ENCODE measurements around the gene SSH3.
"Not testable (repeated sequence)": the region's sequence is repeated elsewhere in the genome, so short reads cannot be mapped to it uniquely, and the experiment has no call there.

Gene SSH3

DNA sequence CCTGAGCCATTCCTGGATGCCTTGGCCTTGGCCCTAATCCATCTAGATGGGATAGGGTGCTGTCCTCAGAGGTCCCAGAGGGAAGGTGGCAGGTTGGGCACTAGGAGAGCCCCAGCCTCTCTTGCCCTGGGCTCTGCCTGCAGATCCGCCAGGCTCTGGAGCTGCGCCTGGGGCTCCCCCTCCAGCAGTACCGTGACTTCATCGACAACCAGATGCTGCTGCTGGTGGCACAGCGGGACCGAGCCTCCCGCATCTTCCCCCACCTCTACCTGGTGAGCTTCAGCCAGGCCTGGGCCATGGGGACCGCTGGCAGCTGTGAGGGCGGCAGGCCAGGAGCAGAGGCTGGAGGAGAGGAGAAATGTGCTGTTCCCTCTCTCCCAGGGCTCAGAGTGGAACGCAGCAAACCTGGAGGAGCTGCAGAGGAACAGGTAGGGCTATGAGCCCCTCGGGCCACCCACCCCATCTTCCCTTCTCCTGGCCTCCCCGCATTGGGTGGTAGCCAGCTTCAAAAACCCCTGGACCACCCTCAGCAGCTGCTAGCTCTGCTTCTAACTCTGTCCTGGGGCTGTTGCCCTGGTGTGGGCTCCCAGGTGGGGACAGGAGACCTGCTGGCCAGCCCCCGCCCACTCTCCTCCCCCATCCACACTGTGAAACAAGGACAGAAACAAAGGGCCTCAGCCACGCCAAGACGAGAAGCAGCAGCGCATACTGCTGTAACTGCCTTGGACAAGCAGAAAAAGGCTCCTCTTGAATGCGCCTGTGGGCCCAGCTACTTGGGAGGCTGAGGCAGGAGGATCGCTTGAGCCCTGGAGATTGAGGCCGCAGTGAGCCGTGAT, 4.9 kb downstream of the SSH3 start:
- in situ Hi-C loops (cut with MboI; ENCODE audit: low sequenced_read_pairs): no loop called here

GRCh38 chr11:67309166-67309565, 5.8 kb downstream of the SSH3 start:
- in situ Hi-C loops (cut with MboI; ENCODE audit: low sequenced_read_pairs): no loop called here

- in situ Hi-C loops (cut with MboI; ENCODE audit: low sequenced_read_pairs): loop anchor here (5.0 kb wide), 1 partner anchor 47 kb away; no protein-coding TSS in a partner anchor
Measured at GRCh38 chr11:67309661-67310061, 6.3 kb downstream of the SSH3 start.

GRCh38 chr11:67310246-67311050, 7.1 kb downstream of the SSH3 start:
- in situ Hi-C loops (cut with MboI; ENCODE audit: low sequenced_read_pairs): loop anchor here (5.0 kb wide), 1 partner anchor 48 kb away; no protein-coding TSS in a partner anchor

DNA sequence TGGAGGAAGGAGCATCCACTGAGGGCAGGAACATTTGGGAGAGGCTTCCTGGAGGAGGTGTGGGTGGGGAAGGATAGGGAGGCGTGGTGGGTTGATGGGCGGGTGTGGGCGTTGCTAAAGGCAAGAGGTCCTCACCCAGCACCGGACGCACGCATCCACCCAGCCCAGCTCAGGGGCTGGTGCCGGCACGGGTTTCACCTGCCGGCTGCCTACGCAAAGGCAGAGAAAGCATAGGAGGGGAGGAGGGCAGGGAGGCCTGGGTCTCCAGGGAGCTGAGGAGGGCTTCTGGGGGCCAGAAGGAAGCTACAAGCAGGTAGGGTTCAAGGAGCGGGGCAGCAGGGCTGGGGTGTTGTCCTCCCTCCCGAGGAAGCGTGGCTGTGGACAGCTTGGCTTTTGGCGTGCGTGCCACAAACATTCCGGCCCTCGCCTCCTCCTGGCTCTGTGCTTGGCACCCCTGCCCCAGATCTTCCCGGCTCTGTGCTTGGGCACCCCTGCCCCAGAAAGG, 7.8 kb downstream of the SSH3 start:
- in situ Hi-C loops (cut with MboI; ENCODE audit: low sequenced_read_pairs): loop anchor here (5.0 kb wide), 1 partner anchor 49 kb away; no protein-coding TSS in a partner anchor

GRCh38 chr11:67311556-67312082, 8.3 kb downstream of the SSH3 start:
- in situ Hi-C loops (cut with MboI; ENCODE audit: low sequenced_read_pairs): loop anchor here (5.0 kb wide), 1 partner anchor 49 kb away; no protein-coding TSS in a partner anchor

DNA sequence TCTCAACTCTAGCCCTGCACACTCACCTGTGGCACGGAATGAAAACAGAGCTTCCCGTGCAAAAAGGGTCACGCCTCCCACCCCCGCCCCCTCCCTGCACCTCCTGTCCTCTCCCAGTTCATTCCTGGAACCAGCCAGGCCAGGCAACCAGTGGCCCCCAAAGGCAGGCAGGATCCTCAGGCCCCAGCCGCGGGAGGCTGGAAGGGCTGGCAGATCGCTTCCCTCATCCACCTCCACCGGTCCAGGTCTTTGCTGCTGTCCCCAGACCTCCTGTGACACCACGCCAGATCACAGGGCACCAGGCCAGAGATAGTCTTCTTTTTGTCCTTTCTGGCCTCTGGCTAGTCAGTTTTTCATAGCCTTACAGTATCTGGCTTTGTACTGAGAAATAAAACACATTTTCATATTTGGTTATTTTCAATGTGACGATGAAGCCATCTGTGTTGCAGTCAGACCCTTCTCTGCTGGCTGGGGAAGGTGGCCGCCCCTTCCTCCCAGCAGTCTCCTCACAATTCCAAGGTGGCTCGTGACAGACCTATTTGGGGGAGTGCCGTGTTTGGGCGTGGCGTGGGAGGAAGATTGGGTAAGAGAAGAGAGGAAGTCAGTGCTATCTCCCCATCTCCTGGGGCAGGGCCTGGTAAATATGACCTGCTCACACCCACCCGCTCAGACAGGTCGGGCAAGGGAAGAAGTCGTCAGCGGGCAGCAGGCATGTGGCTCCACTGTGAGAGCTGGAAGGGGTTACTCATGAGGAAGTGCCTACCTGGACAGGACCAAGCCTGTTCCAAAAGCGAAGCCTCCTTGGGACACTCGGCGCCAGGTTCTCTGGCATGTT, 9.1 kb downstream of the SSH3 start:
- in situ Hi-C loops (cut with MboI; ENCODE audit: low sequenced_read_pairs): loop anchor here (5.0 kb wide), 1 partner anchor 50 kb away; no protein-coding TSS in a partner anchor

- in situ Hi-C loops (cut with MboI; ENCODE audit: low sequenced_read_pairs): loop anchor here (5.0 kb wide), 1 partner anchor 51 kb away; no protein-coding TSS in a partner anchor
Measured at GRCh38 chr11:67313125-67313890, 10.0 kb downstream of the SSH3 start.

GRCh38 chr11:67314218-67314617, 10.9 kb downstream of the SSH3 start:
- in situ Hi-C loops (cut with MboI; ENCODE audit: low sequenced_read_pairs): loop anchor here (5.0 kb wide), 1 partner anchor 52 kb away; no protein-coding TSS in a partner anchor

DNA sequence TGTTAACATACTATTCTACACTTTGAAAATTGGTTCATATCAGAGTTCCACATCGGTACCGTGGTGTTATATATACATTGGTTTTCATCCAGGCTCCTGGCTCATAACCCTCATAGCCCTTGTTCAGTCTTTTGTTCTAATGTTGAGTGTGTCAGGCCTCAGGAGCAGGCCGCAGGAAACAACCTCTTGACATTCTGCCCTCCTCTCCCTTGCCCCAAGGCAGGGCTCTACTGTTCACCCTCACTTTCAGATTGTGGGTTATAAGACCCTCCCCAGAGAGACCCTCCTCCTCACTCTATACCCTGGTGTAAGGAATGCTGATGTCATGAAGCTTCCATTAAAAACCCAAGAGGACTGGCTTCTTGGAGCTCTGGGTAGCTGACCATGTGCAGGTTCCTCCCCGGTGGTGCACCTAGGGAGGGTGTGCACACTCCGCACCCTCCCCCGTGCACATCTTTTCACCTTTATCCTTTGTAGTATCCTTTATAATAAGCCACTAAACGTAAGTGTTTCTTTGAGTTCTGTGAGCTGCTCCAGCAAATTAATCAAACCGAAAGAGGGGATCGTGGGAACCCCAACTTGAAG, 12.1 kb downstream of the SSH3 start:
- in situ Hi-C loops (cut with MboI; ENCODE audit: low sequenced_read_pairs): no loop called here

GRCh38 chr11:67316882-67317204, 13.5 kb downstream of the SSH3 start:
- in situ Hi-C loops (cut with MboI; ENCODE audit: low sequenced_read_pairs): no loop called here

DNA sequence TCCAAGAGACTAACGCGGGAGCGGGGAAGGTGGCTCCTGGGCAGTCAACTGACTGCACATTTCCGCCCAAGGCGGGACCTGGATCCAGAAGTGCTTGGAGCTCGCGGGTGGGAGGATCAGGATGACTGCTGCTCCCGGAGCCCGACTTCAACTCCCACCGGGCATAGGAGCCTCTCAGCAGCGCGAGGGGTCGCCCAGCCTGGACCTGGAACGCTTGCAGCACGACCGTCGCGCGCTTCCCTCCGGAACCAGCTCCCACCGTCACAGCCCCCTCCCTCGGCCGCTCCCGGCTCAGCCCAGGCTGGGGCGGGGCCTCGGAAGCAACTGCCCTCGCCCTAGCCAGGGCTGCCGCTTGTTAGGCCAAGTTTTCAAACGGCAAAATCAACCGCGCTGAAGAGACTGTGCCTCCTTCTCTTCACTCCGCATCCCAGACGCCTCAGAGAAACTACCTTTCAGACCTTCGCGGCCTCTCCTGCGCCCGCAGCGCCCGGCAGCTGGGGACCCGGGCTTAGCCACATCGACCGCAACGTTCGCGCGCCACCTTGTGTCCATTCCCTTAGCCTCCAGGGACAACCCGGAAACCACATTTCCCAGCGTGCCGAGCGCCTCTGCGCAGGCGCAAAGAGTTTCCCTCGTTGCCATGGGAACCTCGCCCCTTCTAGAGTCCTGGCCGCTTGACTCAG, 14.0 kb downstream of the SSH3 start:
- in situ Hi-C loops (cut with MboI; ENCODE audit: low sequenced_read_pairs): no loop called here

GRCh38 chr11:67317888-67318555, 14.7 kb downstream of the SSH3 start:
- in situ Hi-C loops (cut with MboI; ENCODE audit: low sequenced_read_pairs): no loop called here

- in situ Hi-C loops (cut with MboI; ENCODE audit: low sequenced_read_pairs): not testable (repeated sequence)
Measured at GRCh38 chr11:67318876-67319275, 15.5 kb downstream of the SSH3 start.

GRCh38 chr11:67320011-67320410, 16.7 kb downstream of the SSH3 start:
- in situ Hi-C loops (cut with MboI; ENCODE audit: low sequenced_read_pairs): no loop called here

- in situ Hi-C loops (cut with MboI; ENCODE audit: low sequenced_read_pairs): no loop called here
Measured at GRCh38 chr11:67320691-67321090, 17.4 kb downstream of the SSH3 start.

DNA sequence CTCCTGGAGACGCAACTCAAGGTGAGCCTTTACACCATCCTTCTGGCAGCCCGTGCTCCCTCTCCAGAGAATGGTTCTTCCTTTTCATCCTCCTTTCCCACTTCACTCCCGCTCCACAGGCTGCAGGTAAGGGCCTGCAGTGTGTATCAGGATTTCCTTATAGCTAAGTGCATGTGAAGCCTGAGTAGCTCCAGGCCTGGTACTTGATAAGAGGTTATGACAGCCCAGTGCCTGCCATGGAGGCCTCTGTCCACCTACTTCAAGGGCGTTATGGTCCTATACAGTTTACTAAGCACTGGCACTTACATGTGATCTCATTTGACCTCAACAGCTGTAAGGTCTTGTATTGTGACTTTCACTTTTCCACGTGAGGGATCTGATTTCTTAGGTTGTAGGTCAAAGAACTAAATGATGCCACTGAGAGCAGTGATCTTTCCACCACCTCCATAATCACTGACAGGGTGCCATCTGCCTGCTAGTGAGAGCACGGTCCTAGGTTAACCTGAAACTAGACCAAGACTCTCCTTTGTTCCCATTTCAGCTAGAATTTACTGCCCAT, 18.1 kb downstream of the SSH3 start:
- in situ Hi-C loops (cut with MboI; ENCODE audit: low sequenced_read_pairs): no loop called here

DNA sequence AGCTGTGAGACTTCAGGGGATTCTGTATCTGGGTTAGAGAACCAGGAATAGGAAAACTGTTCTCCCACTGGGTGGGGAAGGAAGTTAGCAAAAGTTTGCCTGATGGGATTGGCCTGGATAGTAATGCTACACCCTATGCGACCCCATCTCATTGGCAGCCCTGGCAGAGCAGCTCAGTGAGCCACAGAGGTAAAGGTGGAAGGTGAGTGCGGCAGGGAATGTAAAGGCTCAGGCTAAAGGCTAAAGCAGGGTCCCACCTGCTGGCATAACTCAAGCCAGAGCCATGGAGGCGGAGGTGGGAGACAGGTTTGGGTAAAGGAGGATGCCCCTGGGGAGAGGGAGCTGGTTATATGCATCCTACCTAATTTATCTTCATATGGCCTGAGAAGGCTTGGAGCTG, 18.7 kb downstream of the SSH3 start:
- in situ Hi-C loops (cut with MboI; ENCODE audit: low sequenced_read_pairs): no loop called here

Data from HL-60/S4 treated with phorbol 12-myristate 13-acetate at 8.2 ng/mL for 4 days and 3 days (cell line).